Measurements from ENCODE around the gene OLIG2.

OLIG2 gene

GRCh38 chr21:33063375-33063883 lies 37.7 kb downstream of the OLIG2 start:
- DNase-seq (ENCODE audit: insufficient read length, low spot score) (no peak), FAIRE-seq (no peak)

GRCh38 chr21:33063907-33064622 lies 38.3 kb downstream of the OLIG2 start:
- DNase-seq (ENCODE audit: insufficient read length, low spot score) (no peak), FAIRE-seq (no peak)

- FAIRE-seq (no peak), DNase-seq (ENCODE audit: insufficient read length, low spot score) (no peak)
These were observed 39.1 kb downstream of the OLIG2 start for GRCh38 chr21:33064623-33065390.

GRCh38 chr21:33067043-33067442 lies 41.3 kb downstream of the OLIG2 start:
- FAIRE-seq, result no peak
- DNase-seq (ENCODE audit: insufficient read length, low spot score), result no peak

GRCh38 chr21:33067457-33067856 lies 41.7 kb downstream of the OLIG2 start:
- no peak for DNase-seq (ENCODE audit: insufficient read length, low spot score)
- no peak for FAIRE-seq

- FAIRE-seq (no peak), DNase-seq (ENCODE audit: insufficient read length, low spot score) (no peak)
These were observed 43.5 kb downstream of the OLIG2 start for GRCh38 chr21:33069243-33069642.

- FAIRE-seq (no peak), DNase-seq (ENCODE audit: insufficient read length, low spot score) (no peak)
These were observed 43.9 kb downstream of the OLIG2 start for GRCh38 chr21:33069645-33069993.

GRCh38 chr21:33069994-33070743 lies 44.4 kb downstream of the OLIG2 start, which contains the start of gene OLIG1:
Gene OLIG1, plus strand, starts transcription at chr21:33070141. Its CDS starts 106 bp downstream, at chr21:33070247.
- no peak for FAIRE-seq
- DNase-seq (ENCODE audit: insufficient read length, low spot score), result peak; percentile 51

GRCh38 chr21:33070744-33070997 lies 44.9 kb downstream of the OLIG2 start:
- DNase-seq (ENCODE audit: insufficient read length, low spot score) (no peak), FAIRE-seq (no peak)

- DNase-seq (ENCODE audit: insufficient read length, low spot score), result peak; percentile 34
- FAIRE-seq, result peak; percentile 42
These were observed 45.4 kb downstream of the OLIG2 start for GRCh38 chr21:33070998-33071769.

GRCh38 chr21:33071770-33072306 lies 46.1 kb downstream of the OLIG2 start:
- FAIRE-seq (peak; percentile 80), DNase-seq (ENCODE audit: insufficient read length, low spot score) (peak; percentile 36)

GRCh38 chr21:33073636-33074035 lies 47.9 kb downstream of the OLIG2 start:
- DNase-seq (ENCODE audit: insufficient read length, low spot score), result no peak
- FAIRE-seq, result no peak

- FAIRE-seq (no peak), DNase-seq (ENCODE audit: insufficient read length, low spot score) (no peak)
These were observed 49.4 kb downstream of the OLIG2 start for GRCh38 chr21:33075128-33075527.

- no peak for FAIRE-seq
- no peak for DNase-seq (ENCODE audit: insufficient read length, low spot score)
These were observed 50.0 kb downstream of the OLIG2 start for GRCh38 chr21:33075596-33076195.

- DNase-seq (ENCODE audit: insufficient read length, low spot score) (no peak), FAIRE-seq (no peak)
These were observed 51.0 kb downstream of the OLIG2 start for GRCh38 chr21:33076600-33077329.

All from GM19239 (cell line).